Measurements from ENCODE around the gene EI24.

The EI24 gene

GRCh38 chr11:125600663-125601062 lies 31.4 kb downstream of the EI24 start:
- TF ChIP-seq, protein P1, sequence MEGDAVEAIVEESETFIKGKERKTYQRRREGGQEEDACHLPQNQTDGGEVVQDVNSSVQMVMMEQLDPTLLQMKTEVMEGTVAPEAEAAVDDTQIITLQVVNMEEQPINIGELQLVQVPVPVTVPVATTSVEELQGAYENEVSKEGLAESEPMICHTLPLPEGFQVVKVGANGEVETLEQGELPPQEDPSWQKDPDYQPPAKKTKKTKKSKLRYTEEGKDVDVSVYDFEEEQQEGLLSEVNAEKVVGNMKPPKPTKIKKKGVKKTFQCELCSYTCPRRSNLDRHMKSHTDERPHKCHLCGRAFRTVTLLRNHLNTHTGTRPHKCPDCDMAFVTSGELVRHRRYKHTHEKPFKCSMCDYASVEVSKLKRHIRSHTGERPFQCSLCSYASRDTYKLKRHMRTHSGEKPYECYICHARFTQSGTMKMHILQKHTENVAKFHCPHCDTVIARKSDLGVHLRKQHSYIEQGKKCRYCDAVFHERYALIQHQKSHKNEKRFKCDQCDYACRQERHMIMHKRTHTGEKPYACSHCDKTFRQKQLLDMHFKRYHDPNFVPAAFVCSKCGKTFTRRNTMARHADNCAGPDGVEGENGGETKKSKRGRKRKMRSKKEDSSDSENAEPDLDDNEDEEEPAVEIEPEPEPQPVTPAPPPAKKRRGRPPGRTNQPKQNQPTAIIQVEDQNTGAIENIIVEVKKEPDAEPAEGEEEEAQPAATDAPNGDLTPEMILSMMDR (IDR thresholded peaks at IDR 0.05): no peak

GRCh38 chr11:125603207-125603606 lies 33.9 kb downstream of the EI24 start:
- TF ChIP-seq, protein P1 (IDR thresholded peaks at IDR 0.05): no peak

GRCh38 chr11:125605417-125605816 lies 36.1 kb downstream of the EI24 start:
- TF ChIP-seq, protein P1 (IDR thresholded peaks at IDR 0.05): no peak

GRCh38 chr11:125609545-125609944 lies 40.3 kb downstream of the EI24 start:
- TF ChIP-seq, protein P1 (IDR thresholded peaks at IDR 0.05): no peak

GRCh38 chr11:125618383-125618782 lies 49.1 kb downstream of the EI24 start:
- TF ChIP-seq, protein P1 (IDR thresholded peaks at IDR 0.05): no peak

DNA sequence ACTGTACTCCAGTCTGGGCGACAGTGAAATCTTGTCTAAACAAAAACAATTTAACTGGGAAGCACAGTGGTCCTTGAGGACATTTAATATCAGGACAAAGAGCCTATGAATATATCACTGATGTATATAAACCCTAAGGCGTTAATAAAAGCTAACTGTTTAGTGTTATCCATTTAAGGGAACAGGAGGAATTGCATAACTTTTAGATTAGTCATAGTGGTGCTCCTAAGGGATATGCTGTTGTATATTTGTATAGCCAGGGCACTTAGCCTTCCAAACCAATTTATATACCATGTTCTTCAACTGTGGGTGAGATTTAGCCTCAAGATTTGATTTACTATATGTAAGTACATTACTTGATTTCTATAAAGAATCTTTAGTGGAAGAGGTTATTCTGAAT lies 52.7 kb downstream of the EI24 start:
- TF ChIP-seq, protein P1 (IDR thresholded peaks at IDR 0.05): no peak

DNA sequence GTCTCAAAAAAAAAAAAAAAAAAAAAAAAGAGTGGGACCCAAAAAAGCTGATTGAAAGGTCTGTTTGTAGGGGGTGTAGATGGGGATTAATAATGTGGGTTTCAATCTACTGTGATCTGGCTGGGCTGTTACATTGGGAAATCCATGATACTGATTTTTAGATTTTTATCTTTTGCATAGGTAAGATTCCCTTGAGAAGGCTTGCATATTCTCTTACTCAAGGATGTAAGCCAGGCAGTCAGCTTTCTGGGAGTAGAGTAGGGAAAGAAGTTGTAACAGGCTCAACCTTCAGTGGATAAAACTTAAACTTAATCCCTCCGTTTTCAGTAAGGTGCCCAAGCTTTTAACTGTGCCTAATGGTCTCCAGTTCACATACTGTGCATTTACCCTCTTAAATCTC lies 53.8 kb downstream of the EI24 start:
- TF ChIP-seq, protein P1 (IDR thresholded peaks at IDR 0.05): no peak

DNA sequence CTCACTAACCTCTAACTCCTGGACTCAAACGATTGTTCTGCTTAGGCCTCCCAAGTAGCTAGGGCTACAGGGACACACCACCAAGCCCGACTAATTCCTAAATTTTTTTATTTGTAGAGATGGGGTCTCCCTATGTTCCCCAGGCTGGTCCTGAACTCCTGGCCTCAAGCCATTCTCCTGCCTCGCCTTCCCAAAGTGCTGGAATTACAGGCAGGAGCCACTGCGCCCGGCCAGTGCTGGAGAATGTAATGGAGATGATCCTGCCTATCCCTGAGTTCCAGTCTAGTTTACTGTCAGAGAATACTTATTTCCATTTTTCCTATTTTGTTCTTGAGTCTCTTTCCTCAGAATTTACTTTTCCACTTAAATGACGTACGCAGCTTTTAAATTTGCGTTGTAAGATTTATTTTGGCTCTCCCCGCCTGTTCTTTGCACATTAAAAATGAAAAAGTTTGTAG lies 55.5 kb downstream of the EI24 start, which contains the start of gene CHEK1:
TSS of gene CHEK1 (plus strand) at position 408 of the 458 bp plus-strand sequence. CDS start 1,606 bp downstream, outside the sequence.
- TF ChIP-seq, protein P1 (IDR thresholded peaks at IDR 0.05): no peak

Measured in LNCAP (cell line).